ENCODE results near the gene C22orf23.

DNA sequence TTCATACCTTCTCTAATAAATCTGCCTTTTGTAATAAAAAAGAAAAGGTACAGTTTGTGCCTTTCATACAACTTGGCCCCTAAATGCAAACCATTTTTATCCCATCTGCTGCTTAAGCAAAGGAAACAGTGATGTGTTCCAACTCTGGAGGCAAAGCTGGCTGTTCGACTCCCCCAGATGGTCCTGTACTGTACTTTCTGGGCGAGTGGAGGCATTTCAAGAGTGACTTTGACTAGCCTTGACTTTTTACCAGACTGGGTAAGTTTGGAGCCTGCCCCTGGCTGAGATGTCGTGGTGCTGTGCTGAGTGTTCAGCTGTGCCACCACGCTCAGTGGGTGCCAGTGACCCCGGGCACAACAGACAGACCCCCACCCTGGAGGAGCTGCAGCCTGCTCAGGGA is 37.1 kb downstream of the C22orf23 start:
- TF ChIP-seq, protein P1, sequence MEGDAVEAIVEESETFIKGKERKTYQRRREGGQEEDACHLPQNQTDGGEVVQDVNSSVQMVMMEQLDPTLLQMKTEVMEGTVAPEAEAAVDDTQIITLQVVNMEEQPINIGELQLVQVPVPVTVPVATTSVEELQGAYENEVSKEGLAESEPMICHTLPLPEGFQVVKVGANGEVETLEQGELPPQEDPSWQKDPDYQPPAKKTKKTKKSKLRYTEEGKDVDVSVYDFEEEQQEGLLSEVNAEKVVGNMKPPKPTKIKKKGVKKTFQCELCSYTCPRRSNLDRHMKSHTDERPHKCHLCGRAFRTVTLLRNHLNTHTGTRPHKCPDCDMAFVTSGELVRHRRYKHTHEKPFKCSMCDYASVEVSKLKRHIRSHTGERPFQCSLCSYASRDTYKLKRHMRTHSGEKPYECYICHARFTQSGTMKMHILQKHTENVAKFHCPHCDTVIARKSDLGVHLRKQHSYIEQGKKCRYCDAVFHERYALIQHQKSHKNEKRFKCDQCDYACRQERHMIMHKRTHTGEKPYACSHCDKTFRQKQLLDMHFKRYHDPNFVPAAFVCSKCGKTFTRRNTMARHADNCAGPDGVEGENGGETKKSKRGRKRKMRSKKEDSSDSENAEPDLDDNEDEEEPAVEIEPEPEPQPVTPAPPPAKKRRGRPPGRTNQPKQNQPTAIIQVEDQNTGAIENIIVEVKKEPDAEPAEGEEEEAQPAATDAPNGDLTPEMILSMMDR (IDR thresholded peaks at IDR 0.05): no peak
- TF ChIP-seq EP300 (IDR thresholded peaks at IDR 0.05) (no peak), POLR2A (IDR thresholded peaks at IDR 0.05) (no peak)

Data from ovary (tissue), 3 donors.